Measurements from ENCODE around the gene ZNF394.

GRCh38 chr7:99473315-99473596 lies 26.8 kb downstream of the ZNF394 start:
- TF ChIP-seq MAX (IDR thresholded peaks at IDR 0.05): no peak
- TF ChIP-seq TAF1 (IDR thresholded peaks at IDR 0.05; ENCODE audit: low read depth): no peak
- TF ChIP-seq EP300 (IDR thresholded peaks at IDR 0.05; ENCODE audit: borderline replicate concordance): no peak
- TF ChIP-seq RAD21 (IDR thresholded peaks at IDR 0.05; ENCODE audit: low read depth): no peak
- no peak for TF ChIP-seq CREB1 (IDR thresholded peaks at IDR 0.05; ENCODE audit: low read depth)
- TF ChIP-seq EGR1 (IDR thresholded peaks at IDR 0.05): no peak
- TF ChIP-seq REST (IDR thresholded peaks at IDR 0.05; ENCODE audit: low read depth): no peak
- no peak for TF ChIP-seq YY1 (IDR thresholded peaks at IDR 0.05; ENCODE audit: low read depth)
- no peak for TF ChIP-seq NFIC (IDR thresholded peaks at IDR 0.05)
- no peak for TF ChIP-seq FOXM1 (IDR thresholded peaks at IDR 0.05; ENCODE audit: borderline replicate concordance, low read depth)
- no peak for TF ChIP-seq TCF12 (IDR thresholded peaks at IDR 0.05; ENCODE audit: low read depth)
- no peak for TF ChIP-seq CEBPB (IDR thresholded peaks at IDR 0.05)
- no peak for TF ChIP-seq USF1 (IDR thresholded peaks at IDR 0.05)
